ENCODE measurements around the gene SEC63.
"Not testable (repeated sequence)": the region's sequence is repeated elsewhere in the genome, so short reads cannot be mapped to it uniquely, and the experiment has no call there.

Gene SEC63

GRCh38 chr6:107965746-107966145, 7.7 kb upstream of the SEC63 start:
- TF ChIP-seq, protein P1, sequence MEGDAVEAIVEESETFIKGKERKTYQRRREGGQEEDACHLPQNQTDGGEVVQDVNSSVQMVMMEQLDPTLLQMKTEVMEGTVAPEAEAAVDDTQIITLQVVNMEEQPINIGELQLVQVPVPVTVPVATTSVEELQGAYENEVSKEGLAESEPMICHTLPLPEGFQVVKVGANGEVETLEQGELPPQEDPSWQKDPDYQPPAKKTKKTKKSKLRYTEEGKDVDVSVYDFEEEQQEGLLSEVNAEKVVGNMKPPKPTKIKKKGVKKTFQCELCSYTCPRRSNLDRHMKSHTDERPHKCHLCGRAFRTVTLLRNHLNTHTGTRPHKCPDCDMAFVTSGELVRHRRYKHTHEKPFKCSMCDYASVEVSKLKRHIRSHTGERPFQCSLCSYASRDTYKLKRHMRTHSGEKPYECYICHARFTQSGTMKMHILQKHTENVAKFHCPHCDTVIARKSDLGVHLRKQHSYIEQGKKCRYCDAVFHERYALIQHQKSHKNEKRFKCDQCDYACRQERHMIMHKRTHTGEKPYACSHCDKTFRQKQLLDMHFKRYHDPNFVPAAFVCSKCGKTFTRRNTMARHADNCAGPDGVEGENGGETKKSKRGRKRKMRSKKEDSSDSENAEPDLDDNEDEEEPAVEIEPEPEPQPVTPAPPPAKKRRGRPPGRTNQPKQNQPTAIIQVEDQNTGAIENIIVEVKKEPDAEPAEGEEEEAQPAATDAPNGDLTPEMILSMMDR (IDR thresholded peaks at IDR 0.05; ENCODE audit: low read depth, low read length): no peak
- H3K4me1 ChIP-seq: peaks cover 7% of the 10 kb centered on the region
- no peak for DNase-seq
- H3K4me3 ChIP-seq (ENCODE audit: low read depth, low read length): no peak overlapping the region
- H3K27me3 ChIP-seq: no peaks in the 10 kb centered on the region
- H3K36me3 ChIP-seq: no peaks in the 10 kb centered on the region
- no peaks in the 10 kb centered on the region for H3K9me3 ChIP-seq

DNA sequence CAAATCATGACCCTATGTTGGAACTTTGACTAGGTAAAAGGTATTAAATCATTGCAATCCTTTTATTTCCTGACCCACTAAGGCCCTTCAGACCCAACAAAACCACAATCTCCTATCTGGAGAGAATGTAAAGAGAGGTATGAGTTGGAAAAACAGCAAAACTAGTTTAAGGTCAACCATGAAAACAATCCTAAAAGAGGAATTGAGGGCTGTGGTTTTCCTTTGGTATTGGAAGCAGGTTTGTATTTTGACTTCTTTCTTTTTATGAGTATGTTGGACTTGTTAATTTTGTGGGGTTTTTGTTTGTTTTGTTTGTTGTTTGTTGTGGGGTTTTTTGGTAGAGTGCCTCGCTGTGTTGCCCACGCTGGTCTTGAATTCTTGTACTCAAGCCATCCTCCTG, 4.7 kb upstream of the SEC63 start:
- H3K36me3 ChIP-seq: no peaks in the 10 kb centered on the region
- no peaks in the 10 kb centered on the region for H3K27me3 ChIP-seq
- TF ChIP-seq, protein P1 (IDR thresholded peaks at IDR 0.05; ENCODE audit: low read depth, low read length): no peak
- no peak overlapping the region for H3K4me3 ChIP-seq (ENCODE audit: low read depth, low read length)
- DNase-seq: no peak
- H3K4me1 ChIP-seq: peaks cover 7% of the 10 kb centered on the region
- H3K9me3 ChIP-seq: no peaks in the 10 kb centered on the region

GRCh38 chr6:107959392-107959791, 1.4 kb upstream of the SEC63 start:
- TF ChIP-seq, protein P1 (IDR thresholded peaks at IDR 0.05; ENCODE audit: low read depth, low read length): no peak
- no peaks in the 10 kb centered on the region for H3K27me3 ChIP-seq
- H3K9me3 ChIP-seq: no peaks in the 10 kb centered on the region
- H3K4me1 ChIP-seq: no peaks in the 10 kb centered on the region
- no peaks in the 10 kb centered on the region for H3K36me3 ChIP-seq
- no peak for DNase-seq
- no peak overlapping the region for H3K4me3 ChIP-seq (ENCODE audit: low read depth, low read length)

- H3K4me1 ChIP-seq, H3K36me3 ChIP-seq, DNase-seq, H3K27me3 ChIP-seq, H3K9me3 ChIP-seq: not testable (repeated sequence)
- H3K4me3 ChIP-seq (ENCODE audit: low read depth, low read length): peak overlapping the region; percentile 48
These were observed 818 bp upstream of the SEC63 start for GRCh38 chr6:107958689-107959362.

GRCh38 chr6:107957308-107957908, 600 bp downstream of the SEC63 start:
- peak; percentile 43 for DNase-seq
- H3K4me1 ChIP-seq: no peaks in the 10 kb centered on the region
- no peaks in the 10 kb centered on the region for H3K9me3 ChIP-seq
- H3K36me3 ChIP-seq: no peaks in the 10 kb centered on the region
- TF ChIP-seq, protein P1 (IDR thresholded peaks at IDR 0.05; ENCODE audit: low read depth, low read length): no peak
- no peaks in the 10 kb centered on the region for H3K27me3 ChIP-seq
- H3K4me3 ChIP-seq (ENCODE audit: low read depth, low read length): peak overlapping the region; percentile 98

- Histone ChIP-seq H3K4me1 (no peaks in the 10 kb centered on the region), H3K27me3 (no peaks in the 10 kb centered on the region), H3K36me3 (no peaks in the 10 kb centered on the region), H3K9me3 (no peaks in the 10 kb centered on the region), H3K4me3 (ENCODE audit: low read depth, low read length) (peak overlapping the region; percentile 98)
- no peak for DNase-seq
- TF ChIP-seq, protein P1 (IDR thresholded peaks at IDR 0.05; ENCODE audit: low read depth, low read length): no peak
These were observed 1.3 kb downstream of the SEC63 start for GRCh38 chr6:107956586-107957307.

Data from BE2C (cell line).